GM21423 (cell line): Measurements from ENCODE around the gene PFKFB4.
"Not testable (repeated sequence)": the region's sequence is repeated elsewhere in the genome, so short reads cannot be mapped to it uniquely, and the experiment has no call there.

ENCODE experiments used
- ATAC-seq: cut with Tn5 transposase; IDR thresholded peaks from one replicate; pipeline ENCODE4 v1.9.1; 2021; ENCODE audit warnings: mild to moderate bottlenecking, moderate library complexity; ENCODE audit not compliant: unreplicated experiment

The PFKFB4 gene

DNA sequence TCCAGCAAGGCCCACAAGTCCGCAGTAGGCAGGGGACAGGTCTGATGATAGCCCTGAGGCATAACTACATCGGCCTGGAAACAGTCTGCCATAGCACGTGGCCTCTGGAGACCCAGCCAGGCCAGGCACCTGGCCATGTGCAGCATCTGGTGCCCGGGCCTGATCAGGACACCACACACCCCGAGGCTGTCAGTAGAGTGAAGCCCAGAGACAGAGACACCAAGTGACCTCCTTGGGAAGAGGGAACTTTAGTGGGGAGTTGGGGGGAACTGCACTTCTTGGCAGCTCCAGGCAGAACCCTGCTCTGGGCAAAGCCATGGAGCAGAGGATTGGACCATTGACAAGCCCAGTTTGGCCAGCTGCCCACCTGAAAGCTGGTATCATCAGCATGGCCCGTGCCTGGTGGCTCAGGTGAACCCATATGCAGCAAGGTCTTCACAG is 53.9 kb downstream of the PFKFB4 start:
- ATAC-seq: no peak

DNA sequence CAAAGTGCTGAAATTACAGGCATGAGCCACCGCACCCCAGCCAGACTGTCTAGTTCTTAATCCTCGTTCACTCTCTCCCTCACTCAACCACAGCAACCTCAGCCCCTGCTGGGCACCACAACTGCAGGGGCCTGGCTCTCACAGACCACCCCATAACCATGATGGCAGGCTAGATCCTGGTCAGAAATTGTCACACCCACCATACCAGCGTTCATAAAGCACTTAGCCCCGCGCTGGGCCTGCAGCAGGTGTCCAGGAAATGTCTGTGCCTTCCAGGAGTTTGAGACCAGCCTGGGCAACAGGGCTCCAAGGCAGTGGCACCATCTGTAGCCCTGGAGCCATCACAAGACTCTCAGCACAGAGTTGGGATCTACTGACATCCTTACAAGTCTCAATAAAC is 54.5 kb downstream of the PFKFB4 start:
- no peak for ATAC-seq

DNA sequence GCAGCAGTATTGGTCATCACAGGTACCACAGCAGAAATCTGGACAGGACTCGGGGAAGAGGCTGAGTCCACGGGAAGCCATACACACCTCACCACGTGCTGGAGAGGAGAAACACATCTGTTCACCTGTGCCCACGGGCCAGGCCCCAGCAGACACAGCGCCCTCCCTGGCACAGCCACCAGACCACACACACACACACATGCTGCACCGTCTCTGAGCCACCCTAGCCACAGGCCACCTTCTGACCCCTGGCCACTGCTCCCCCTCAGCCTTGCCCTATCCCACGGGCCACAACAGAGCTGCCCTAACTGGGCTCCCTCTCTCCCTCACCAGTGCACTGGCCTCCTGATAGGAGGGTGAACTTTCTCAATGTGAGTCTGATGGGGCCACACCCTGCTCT is 55.4 kb downstream of the PFKFB4 start:
- ATAC-seq: no peak

DNA sequence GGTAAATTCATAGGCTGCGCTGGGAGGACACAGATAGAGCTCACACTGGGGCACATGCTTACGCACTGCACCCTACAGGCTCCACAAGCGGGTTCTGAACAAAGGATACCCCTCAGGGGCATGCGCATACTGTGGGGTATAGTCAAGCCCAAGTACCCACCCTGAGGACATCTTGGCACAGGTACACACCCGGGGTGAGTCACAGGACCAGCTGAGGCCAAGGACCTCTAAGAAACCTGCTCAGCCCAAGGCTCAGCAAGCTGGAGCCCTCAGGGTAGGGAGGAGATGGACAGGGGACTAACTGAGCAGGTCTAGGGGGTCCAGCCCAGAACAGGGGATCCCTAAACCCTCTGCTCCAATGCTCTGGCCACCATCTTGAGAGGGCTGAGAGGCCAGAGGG is 55.9 kb downstream of the PFKFB4 start:
- ATAC-seq: no peak

DNA sequence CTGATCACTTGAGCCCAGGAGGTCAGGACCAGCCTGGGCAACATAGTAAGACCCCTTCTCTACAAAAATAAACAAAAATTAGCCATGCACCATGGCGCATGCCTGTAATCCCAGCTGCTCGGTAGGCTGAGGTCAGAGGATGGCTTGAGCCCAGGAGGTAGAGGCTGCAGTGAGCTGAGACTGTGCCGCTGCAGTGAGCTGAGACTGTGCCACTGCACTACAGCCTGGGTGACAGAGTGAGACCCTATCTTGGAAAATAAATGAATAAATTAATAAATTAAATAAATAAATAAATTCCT is 63.5 kb downstream of the PFKFB4 start:
- no peak for ATAC-seq

DNA sequence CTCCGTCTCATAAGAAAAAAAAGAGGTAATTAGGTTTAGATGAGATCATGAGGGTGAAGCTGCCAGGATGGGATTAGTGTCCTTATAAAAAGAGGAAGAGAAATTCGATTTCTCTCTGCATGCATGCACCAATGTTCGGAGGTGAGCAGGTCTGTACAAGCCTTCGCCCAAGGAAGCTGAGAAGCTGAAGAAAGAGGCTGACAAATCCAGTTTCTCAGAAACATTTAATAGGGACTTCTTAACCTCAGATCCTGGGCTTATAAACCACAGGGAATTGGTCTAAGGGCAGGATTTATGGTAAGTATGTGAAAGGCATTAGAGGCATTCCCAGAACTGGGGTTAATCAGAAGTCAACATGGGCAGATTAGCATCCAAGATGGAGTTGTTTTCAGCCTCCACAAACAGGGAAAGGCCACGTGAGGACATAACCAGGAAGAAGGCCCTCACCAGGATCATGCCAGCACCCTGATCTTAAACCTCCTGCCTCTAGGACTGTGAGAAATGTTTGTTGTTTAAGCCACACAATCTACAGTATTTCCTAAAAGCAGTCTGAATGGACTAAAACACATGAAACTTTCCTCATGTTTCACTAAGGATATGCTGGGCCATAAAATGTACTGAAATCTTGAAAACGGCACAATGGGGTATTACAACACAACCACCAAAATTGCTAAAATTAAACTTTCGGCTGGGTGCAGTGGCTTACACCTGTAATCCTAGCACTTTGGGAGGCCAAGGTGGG is 64.0 kb downstream of the PFKFB4 start:
- ATAC-seq: no peak

DNA sequence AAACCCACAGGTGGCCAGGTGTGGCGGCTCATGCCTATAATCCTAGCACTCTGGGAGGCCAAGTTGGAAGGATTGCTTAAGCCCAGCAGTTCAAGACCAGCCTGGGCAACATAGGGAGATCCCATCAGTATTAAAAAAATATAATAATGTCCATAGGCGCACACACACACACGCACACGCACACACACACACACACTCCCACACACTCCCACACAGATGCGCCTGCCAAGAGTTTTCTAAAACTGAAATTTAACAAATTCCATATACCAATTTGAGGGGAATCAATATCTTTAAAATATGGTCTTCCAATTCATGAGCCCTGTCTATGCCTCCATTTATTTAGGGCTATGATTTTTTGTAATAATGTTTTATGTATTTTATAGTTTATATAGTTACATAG is 69.7 kb downstream of the PFKFB4 start:
- ATAC-seq: no peak

DNA sequence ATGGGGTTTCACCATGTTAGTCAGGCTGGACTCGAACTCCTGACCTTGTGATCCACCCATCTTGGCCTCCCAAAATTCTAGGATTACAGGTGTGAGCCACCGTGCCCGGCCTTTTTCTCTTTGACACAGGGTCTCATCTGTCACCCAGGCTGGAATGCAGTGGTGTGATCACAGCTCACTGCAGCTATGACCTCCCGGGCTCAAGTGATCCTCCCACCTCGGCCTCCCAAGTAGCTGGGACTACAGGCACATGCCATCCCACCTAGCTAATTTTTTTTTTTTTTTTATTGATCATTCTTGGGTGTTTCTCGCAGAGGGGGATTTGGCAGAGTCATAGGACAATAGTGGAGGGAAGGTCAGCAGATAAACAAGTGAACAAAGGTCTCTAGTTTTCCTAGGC is 73.8 kb downstream of the PFKFB4 start:
- ATAC-seq: not testable (repeated sequence)

DNA sequence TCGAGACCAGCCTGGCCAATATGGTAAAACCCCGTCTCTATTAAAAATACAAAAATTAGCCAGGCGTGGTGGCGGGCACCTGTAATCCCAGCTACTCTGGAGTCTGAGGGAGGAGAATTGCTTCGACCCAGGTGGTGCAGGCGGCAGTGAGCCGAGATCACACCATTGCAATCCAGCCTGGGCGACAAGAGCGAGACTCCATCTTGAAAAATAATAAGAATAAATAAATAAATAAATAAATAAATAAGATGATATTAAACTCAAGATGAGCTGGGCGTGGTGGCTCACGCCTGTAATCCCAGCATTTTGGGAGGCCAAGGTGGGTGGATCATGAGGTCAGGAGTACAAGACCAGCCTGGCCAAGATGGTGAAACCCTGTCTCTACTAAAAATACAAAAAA is 75.7 kb downstream of the PFKFB4 start:
- ATAC-seq: not testable (repeated sequence)

DNA sequence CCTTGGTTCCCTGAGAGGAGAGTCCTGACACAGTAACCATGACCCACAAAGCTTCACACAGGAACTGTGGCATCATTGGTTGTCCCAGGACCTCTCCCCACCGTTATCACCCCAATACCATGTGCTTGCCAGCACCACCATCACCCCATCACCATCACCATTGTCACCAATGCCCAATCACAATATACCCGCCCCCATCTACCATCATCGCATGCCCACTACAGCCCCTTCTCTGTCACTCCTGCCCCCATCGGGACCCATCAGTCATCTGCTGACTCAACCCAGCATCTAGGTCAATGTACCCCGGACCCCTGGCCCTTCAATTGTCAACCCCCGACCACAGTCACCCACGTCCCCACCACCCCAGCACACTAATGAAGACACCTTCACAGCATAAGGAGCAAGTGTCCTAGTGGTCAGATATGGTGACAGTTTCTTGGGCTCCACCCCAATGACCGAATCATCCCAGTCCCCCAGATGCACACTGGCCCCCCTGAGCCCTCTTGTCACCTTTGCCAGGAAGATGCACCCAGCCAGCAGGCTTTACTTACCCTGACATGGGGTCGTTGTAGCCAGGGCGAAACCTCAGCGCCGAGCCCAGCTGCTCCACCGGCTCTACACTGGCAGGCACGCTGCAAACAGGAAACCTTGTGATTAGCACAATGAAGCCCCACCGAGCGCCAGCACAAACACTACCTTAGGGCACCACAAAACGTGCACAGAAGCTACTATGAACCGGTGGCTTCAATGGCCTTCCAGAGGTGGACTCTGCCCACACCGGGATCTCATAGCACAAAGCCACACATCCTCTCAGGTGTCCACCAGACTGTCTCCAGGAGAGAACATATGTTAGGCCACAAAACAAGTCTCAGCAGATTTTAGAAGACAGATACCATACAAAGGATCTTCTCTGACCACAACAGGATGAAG is 77.7 kb downstream of the PFKFB4 start:
- ATAC-seq: no peak

DNA sequence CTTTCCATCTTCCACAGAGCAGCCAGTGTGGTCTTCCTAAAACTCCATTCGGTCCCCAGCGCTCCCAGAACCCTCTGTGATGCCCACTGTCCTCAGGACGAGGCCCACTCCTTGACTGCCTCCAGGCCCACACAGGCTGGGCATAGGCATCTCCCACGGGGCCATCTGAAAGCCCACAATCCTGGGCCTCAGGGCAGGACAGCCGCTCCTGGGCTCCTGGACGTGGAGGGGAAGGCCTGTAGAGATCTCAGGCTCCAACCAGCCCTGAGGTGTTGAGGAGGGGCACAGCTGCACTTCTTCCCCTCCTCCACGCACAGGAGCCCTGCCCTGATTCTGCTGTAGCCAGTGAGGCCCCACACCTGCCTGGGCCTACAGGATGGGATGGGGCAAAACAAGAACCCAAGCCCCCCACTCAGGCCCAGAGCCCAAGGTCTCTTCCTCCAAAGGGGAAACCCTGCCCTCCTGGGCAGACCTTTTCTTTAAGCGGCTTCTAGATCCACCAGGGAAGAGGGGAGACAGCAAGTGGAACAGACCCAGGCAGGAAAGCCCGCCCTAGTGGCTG is 78.6 kb downstream of the PFKFB4 start:
- no peak for ATAC-seq

DNA sequence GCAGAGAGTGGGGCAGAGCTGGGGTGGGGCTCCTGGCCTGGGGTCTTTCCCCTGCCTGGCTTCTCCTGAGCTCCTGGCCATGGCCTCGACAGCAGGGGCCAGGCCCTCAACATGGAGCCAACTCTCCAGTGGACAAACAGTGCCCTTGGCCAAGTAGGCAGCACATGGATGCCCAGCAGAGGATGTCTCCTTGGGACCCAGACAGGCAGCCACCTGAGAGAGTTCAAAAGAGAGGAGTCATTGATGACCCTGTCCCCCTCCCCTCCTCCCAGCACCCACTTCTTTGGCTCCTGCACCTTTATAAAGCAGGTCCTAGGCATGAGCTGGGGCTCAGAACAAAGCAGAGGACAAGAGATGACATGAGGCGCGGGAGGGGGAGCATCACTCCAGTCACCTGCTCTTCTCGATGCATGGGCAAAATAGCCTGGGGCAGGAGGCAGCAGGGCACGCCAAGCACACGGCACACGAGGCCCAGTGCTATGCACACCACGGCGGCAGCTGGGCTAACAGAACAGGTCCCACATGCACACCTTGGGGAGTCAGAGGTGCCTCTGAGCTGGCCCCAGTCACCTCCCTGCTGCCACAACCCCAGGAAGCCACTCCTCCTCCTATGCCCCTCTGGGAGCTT is 80.1 kb downstream of the PFKFB4 start:
- no peak for ATAC-seq

DNA sequence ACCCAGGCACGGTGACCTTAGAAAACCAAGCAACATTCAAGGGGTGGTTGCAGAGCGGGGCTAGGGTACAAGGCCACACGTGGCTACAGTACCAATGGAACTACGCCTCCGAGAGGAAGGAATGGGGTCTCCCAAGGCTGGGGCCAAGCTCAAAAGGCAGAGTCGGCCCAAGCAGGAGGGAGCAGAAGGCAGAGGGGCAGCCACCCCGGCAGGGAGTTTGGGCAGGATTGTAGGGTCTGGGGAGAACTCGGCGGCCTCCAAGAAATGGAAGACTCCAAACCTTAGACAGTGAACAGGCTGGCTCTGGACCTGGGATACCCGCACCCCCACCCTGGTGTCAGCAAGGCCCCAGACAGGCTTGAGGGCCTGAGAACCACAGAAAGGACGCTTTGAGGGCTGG is 81.4 kb downstream of the PFKFB4 start:
- ATAC-seq: no peak

DNA sequence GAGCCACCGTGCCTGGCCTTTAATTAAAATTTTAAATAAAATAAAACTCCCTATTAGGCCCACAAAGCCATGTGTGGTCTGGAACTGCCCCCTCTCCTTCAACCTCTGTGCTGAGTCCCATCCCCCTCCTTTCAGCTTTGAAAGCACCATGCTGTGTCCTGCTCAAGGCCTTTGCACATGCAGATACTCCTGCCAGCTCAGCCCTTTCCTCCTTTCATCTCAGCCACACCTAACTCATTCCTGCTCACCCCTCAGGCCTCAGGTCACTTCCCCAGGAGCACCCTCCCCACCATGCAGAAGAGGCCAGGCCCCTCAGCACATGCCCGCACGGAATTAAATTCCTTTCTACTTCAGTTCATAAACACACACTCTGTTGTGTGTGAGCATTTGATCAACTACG is 82.0 kb downstream of the PFKFB4 start:
- ATAC-seq: no peak

DNA sequence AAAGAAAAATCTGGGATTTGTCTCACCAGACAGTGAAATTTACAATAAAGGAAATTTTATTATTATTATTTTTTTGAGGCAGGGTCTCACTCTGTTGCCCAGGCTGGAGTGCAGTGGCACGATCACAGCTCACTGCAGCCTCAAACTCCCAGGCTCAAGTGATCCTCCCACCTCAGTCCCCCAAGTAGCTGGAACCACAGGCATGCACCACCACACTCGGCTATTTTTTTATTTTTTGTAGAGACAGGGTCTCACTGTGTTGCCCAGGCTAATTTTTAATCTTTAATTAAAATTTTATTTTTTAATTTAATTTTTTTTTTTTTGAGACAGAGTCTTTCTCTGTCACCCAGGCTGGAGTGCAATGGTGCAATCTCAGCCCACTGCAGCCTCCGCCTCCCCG is 82.6 kb downstream of the PFKFB4 start:
- ATAC-seq: not testable (repeated sequence)

DNA sequence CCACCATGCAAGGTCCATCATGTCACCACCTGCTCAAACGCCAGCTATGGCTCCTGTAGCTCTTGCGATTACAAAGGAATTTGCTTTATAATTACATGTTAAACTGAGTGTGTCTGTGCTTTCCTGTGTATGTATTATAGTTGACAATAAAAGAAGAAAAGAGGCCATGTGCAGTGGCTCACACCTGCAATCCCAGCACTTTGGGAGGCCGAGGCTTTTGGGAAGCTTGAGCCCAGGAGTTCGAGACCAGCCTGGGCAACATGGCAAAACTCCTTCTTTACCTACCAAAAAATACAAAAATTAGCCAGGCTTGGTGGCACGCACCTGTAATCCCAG is 83.0 kb downstream of the PFKFB4 start:
- no peak for ATAC-seq

DNA sequence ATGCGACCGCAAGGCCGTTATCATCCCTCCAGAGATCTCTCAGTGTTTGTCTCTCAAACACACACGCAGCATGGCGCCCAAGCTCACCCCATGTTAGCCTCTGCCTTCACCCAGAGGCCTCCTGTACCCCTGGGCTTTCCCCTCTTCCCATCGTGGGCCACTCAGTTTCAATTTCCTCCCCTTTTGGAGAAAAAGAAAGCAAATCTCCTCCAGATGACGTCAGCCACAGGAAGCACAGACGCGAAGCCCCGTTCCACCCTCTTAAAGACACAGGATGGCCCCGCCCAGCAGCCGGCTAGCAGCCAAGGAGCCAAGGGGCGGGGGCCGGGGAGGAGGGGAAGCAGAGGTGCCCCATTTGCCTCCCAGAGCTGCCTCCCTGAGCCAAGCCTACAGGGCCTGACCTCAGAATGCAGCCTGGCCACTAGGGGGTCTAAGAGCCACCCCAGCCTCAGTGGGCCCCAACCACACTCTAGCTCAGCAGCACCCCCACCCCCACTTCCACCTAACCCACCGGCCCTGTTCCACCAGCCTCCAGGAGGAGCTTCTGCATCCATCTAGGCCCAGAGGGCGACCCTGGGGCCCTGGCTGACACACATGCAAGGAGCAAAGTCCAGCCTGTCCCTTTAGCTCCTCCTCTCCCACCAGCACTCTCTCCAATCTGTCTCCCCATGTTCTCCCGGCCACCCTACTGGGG is 83.5 kb downstream of the PFKFB4 start:
- ATAC-seq: peak; percentile 80

DNA sequence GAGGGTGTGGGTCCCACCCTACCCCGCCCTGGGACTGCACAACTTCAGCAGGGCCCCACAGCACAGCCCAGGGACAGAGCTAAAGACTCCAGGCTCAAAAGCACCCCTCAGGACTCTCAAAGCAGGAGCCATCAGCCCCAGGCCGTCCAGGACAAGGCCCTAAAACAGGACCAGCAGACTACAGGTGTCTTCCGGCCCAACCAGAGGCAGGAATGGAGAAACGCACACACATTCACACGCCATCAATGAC is 84.0 kb downstream of the PFKFB4 start:
- no peak for ATAC-seq

DNA sequence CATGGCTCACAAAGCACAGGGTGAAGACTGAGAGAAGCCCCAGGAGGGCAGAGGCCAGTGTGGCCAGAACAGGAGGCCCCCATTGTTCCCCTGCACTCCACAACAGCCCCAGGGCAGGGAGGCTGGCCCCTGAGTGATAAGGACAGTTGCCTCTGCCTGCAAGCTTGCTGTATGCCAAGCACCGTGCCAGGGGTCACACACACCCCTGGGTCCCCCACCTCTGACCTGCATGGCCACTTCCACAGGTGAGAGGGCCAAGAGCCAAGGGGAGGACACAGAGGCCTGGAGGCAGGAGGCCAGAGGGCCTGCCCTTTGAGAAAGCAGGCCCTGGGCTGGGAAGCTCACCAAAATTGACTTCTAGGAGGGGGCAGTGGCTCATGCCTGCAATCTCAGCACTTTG is 86.3 kb downstream of the PFKFB4 start:
- no peak for ATAC-seq

DNA sequence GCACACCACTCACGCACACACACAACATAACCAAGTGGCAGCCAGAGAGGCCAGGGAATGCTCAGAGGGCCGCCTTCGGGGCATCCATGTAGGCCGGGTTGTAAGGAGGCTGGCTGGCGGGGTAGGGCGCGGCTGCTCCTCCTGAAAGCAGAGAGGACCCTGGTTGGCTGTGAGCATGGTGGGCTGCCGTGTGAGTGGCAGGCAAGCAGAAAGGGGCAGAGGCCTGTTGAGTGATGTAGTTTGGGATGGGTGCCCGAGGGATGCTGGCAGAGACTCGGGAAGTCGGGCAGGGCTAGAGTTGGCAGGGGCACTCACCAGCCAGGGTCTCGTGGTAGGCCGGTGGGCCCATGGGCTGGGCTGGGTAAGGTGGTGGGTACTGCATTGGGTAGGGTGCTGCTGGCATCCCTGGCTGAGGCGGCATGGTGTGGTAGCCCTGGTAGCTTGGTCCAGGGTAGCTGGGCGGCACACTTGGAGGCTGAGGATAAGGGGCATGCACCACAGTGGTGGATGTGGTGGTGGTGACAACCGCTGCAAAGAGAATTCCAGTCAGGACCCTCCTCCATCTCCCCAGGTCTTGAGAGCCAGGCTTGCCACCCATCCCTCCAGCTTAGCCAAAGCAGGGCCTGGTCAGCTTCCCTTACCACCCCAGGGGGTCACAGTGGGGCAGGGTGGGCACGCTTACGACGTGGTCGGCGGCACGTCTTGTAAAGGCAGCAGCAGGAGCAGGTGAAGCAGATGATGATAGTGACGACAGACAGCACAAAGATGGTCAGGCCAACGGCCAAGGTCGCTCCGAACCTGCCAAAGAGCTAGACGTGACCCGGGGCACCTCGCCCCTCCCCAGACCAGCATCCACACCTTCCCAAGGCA is 87.3 kb downstream of the PFKFB4 start:
- ATAC-seq: no peak
